Activated CD4-positive, alpha-beta T cell treated with anti-CD3 and anti-CD28 coated beads, Interleukin-2, Interleukin-6, amounts not matched to agents 100 ng/mL and 50 ng/mL, durations not matched to agents 16 hours and 8 hours (primary cell): Measurements from ENCODE around the gene ZNF672.
"Not testable (repeated sequence)": the region's sequence is repeated elsewhere in the genome, so short reads cannot be mapped to it uniquely, and the experiment has no call there.

Source experiments
- DNase-seq: peaks from one replicate; pipeline ENCODE4 v3.0.0-alpha.2; 2020

Gene ZNF672

GRCh38 chr1:248857201-248857600 lies 19.2 kb downstream of the ZNF672 start:
- no peak for DNase-seq

- DNase-seq = no peak
Observed at GRCh38 chr1:248857749-248858095, 19.7 kb downstream of the ZNF672 start.

DNA sequence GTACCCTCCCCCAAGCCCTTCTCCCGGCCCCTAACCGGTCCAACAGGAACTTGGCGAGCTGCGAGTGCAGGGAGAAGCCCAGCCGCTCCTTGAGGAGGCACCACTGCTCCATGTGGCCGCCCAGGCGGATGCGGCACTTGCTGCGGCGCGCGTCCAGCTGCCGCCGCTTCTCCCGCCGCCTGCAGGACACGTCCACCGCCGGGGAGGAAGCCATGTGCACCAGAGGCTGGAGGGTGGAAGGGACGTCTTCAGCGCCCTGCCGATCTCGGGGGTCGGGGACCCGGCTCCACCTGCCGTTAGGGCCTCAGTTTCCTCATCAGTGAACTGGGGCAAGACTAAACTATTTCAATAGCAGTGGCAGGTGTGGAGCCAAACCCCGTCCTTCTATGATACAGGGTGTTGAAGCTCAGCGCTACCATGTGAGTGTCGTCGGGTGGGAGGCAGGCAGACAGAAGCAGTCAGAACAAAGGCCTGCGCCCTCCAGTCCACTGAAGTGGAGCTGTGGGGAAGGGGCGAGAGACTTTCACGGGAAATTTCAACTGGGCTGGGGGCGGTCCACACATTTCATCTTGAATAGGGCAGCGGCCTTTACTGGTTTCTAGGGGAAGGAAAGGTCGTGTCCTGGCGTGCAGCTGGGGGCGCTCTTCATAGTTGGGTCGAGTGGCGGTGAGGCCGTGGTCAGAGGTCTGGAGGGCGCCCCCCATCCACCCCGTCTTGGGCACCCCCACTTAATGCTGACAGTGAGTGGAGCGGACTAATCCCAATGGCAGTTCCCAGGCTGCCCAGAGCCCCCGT lies 20.3 kb downstream of the ZNF672 start:
- peak; percentile 57 for DNase-seq

DNA sequence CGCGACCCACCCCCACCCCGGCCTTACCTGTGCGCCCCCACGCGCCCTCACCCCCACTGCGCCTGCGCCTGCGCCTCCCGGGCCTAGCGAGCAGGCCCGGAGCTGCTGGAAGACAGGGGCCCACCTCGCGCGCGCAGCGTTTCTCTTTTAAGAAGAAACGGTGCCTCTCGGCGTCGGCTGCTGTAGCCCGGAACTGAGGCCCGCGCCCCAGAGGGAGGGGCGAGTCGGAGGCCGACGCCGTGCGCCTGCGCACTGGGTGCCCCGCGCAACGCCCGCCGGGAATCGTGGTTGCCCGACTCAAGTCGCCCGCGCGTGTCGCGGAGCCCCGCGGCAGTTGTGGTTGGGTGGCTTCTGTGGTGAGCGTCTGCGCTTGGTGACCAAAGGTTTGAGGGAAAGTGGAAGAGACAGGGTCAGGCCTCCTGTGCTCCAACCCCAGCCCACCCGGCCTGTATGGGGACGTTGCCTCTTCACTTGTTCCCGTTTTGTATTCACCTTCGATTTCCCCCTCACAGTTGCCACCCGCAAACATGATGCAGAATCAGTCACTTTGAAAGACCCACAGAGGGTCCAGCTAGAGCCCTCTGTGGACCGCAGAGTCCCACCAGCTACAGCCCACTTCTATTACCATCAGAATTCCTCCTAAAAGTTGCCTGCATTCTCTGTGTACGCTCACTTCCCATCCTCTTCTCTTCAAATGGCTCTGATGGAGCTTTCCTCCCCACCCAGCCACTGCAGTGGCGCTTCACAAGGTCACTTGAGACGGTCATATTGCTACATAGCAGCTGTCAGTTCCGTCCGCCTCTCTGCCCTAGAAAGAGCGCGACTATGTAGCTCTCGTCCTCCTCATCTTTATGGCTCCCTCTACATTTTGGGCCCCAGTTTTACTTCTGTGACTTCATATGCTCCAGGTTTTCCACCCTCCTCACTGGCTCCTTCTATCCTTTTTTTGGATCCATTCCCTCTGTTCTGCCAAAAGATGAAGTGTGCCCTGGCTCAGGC lies 21.2 kb downstream of the ZNF672 start, which contains the start of gene ZNF692:
Gene ZNF692 (minus strand): TSS at position 195 of the 999 bp plus-strand sequence. CDS start 776 bp downstream, outside the sequence.
- DNase-seq = peak; percentile 98

DNA sequence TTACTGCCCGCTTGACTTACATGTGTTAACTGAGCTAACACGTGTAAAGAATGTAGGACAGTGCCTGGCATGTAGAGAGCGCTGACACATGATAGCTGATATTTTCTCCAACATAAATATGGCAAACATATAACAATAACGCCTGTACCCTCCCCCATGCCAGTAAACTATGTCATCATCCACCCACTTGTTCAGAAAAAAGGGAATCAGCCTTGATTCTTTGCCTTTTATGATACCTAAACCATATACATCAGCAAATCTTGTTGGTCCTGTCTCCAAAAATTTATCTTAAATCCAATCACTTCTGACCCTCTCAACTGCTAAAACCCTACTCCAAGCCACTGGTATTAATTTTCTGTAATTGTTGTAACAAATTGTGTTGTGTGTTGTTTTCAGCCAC lies 22.0 kb downstream of the ZNF672 start:
- no peak for DNase-seq

- no peak for DNase-seq
Observed at GRCh38 chr1:248861616-248862015, 23.6 kb downstream of the ZNF672 start.

- DNase-seq = peak; percentile 37
Observed at GRCh38 chr1:248862695-248862997, 24.6 kb downstream of the ZNF672 start.

GRCh38 chr1:248862998-248863881 lies 25.2 kb downstream of the ZNF672 start:
- DNase-seq = peak; percentile 84

DNA sequence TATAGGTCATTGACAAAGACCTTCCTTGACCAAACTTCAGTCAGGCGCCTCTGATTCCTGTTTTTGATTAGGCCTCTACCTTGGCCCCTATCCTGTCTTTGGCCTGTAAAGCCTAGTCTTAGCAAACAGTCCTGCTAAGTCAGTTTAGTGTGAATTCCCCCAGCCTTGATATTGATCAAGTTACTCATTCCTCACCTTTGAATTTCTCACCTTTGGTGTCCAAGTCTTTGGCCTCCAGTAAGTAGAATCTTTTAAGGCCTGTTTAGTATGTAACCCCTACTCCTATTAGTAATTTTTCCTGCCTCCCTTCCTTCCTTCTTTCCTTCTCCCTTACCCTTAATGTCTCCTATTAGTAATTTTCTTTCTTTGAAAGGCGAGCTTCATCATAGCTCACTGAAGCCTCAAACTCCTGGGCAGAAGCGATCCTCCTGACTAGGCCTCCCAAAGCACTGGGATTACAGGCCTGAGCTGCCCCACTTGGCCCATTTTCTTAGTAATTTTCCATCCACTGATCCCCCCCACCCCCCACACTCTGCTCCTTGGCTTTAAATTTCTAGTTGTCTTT lies 33.9 kb downstream of the ZNF672 start:
- DNase-seq = no peak

DNA sequence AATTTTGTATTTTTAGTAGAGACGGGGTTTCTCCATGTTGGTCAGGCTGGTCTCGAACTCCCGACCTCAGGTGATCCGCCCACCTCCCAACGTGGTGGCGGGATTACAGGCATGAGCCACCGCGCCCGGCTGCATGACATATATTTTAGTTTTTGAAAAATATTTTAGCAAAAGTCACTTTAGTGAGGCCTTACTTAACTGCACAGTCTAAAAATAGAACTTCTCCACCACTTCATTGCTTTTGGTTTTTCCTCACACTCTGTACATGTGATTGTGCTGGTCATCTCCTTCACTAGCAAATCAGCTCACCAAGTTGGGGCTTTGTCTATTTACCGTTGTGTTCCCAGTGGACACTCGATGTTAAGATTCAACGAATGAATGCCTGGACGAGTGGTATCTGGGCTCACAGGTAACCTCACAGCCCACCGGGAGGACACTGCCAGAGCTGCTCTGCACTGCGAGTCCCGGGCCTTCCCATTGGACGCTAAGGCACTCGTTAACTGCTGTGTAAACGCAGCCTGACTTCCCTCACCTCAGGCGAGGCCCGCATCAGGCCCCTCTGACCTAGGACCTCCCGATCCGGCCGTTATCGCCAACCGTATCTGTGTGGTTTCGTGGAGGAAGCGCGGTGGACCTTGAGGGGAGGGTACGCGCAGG lies 34.9 kb downstream of the ZNF672 start:
- peak; percentile 70 for DNase-seq

GRCh38 chr1:248873409-248873992 lies 35.5 kb downstream of the ZNF672 start:
- DNase-seq = peak; percentile 97

DNA sequence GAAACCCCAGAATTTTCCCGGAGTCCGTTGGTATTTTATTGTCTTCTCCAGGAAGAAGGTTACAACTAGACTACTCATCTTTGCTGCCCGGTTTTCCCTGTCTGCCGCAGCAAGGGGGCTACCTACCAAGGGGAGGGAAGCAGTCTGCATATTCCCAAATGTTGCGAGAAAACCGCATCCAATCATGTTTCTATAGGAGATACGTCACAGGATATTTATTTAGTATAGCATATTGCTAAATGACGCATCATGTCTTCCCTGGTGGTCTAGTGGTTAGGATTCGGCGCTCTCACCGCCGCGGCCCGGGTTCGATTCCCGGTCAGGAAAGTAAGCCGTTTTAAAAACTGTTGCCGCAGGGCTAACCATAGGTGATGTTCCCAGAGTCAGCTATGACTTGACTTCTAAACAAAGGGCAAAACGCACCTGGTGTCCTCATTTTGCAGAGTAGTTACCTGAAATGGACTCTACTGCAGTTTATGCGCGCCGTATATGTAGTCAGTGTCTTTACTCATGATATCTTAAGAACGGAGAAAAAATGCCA lies 36.0 kb downstream of the ZNF672 start:
- DNase-seq = peak; percentile 92

GRCh38 chr1:248881261-248881660 lies 43.2 kb downstream of the ZNF672 start:
- no peak for DNase-seq

DNA sequence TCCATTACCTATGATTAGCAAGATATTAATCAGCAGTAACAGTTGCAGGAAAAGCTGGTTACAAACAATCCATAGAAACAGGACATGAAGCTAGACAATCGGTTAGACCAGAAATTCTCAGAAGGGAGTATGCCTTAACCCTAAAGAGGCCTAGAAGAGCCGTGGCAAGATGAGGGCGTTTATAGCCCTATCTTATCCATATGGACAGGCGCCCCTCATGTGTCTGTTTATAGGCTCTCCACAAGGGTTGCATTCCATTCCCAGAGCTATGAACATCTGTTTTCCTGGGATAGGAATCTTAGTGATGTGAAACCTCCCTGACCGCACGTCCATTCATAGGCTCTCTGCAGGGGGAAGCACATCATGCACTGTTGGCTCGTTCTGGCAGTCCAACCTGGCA lies 44.4 kb downstream of the ZNF672 start:
- DNase-seq = not testable (repeated sequence)

DNA sequence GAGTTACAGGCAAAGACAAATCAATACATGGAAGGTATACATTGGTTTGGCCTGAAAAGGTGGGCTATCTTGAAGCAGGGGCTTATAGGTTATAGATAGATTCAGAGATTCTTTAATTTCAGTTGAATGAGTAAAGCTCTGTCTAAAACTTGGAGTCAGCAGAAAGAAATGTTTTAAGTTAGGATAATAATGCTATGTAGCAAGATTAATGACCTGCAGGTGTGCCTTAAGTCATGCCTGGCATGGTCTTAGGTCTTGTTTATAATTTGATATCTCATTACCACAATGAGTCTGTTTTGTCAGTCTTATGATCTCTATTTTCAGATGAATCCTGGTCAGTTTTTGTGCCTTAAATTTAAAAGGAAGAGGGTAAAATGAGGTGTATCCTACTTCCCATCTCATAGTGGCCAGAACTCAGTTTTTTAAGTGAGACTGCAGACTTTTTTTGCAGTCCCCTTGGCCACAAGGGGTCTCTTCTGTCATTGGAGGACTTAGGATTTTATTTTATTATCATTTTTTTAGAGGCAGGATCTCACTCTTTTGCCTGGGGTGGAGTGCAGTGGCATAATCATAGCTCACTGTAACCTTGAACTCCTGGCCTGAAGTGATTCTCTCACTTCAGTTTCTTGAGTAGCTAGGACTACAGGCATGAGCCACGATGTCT lies 46.7 kb downstream of the ZNF672 start:
- DNase-seq = no peak

- no peak for DNase-seq
Observed at GRCh38 chr1:248885646-248886045, 47.6 kb downstream of the ZNF672 start.

DNA sequence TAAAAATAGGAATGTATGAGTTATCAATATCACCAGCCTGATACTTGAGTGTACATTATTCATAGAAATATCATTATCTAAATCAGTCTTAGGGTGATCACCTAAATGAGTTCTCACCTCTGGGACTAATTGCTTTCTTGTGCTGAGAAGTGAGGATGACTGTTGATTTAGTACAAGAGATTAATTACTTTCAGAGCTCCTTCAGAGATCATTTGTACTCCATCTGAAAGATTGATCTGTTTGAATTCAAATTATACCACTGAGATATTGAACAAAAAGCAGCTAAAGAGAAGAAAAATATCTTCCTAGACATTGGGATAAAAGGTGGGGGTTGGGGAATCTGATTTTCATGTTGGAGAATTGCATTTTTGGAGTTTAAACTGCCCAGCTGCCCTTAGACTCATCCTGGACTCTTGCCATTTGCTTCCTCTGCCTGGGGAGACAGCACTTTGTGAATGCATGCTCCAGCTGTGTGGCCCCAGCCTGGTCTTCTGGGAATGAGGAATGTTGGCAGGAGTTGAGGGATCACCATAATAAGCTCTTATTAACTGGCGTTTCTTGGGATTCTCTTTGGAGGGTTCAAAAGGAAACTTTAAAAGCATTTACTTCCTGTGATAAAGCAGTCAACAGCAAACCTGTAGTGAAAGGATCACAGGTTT lies 48.3 kb downstream of the ZNF672 start:
- no peak for DNase-seq

- not testable (repeated sequence) for DNase-seq
Observed at GRCh38 chr1:248889914-248890243, 51.9 kb downstream of the ZNF672 start.

DNA sequence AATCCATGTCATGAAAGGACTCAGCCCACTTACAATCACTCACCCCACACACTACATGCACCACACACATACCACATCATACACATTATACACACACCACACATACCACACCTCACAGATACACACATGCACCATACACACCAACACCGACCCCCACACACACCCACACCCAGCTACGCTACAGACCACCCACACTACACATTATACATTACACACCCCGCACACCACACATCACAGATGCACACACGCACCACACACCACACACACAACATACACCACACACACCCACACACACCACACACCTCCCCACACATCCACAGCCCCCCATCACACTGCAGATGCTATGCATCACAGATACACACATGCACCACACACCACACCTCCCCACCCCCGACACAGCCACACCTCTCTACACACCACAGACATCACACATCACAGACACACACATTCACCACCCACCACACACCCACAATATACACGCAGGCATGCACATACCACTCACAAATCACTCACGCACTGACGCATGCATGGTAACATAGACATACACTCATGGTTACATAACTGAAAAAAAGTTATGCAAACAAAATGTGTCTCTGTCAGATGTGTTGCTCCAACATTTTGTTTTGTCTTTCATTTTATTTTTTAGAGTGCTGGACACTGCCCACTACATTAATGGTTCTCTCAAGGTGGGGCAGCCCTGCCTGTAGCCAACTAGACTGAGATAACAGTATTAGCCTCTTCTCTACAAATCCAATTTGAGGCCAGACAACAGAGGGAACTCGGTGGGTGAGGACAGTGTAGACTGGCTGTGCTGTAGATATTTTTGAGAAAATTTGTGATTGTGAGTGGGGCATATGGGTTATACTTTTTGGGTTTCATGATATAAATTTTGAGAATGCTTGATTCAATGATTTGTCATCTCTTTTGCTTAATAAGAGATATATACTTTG lies 52.8 kb downstream of the ZNF672 start:
- DNase-seq = no peak
